HepG2 (cell line): Measurements from ENCODE around the gene NRL. TPM values are rescaled to one million over a fixed set of nuclear protein-coding genes. Genes with fewer than 3 reads are reported as not detected.

Source experiments
- ARNT2 ChIP-seq: sonication (generic); formaldehyde crosslinking; IDR thresholded peaks from 2 replicates; pipeline ENCODE4 v1.8.0; 2022; ENCODE audit warnings: mild to moderate bottlenecking, low read depth, missing genetic modification reagents, moderate library complexity
- GZF1 ChIP-seq: sonication (generic); formaldehyde crosslinking; IDR thresholded peaks from 2 replicates; pipeline ENCODE4 v1.5.1; 2020; ENCODE audit warnings: mild to moderate bottlenecking, missing genetic modification reagents
- IKZF4 ChIP-seq: sonication (generic); formaldehyde crosslinking; IDR thresholded peaks from 2 replicates; pipeline ENCODE4 v1.5.1; 2020; ENCODE audit warnings: borderline replicate concordance, mild to moderate bottlenecking, low read depth, missing genetic modification reagents; ENCODE audit errors: not compliant biosample characterization
- MIER3 ChIP-seq: IDR thresholded peaks from 2 replicates; pipeline ENCODE4 v1.6.1; 2016; ENCODE audit warnings: missing compliant biosample characterization, borderline replicate concordance
- polyA plus RNA-seq, 8 experiments: library from polyadenylated mRNA; depleted of rRNA in 3 of 8; stranded (reverse) in 7 of 8; unstranded in 1 of 8; fragments of >200 nt; fragmentation: Illumina TruSeq in 4 of 8; extraction: Trizol in 4 of 8; gene quantifications; 2 replicates each; pipeline versions ENCODE4 v1.2.1 to v1.2.3, GENCODE V29; 2011 to 2016; ENCODE audit warnings: low read depth in 4 of 8, missing spikeins in 1 of 8, mixed read lengths in 1 of 8; ENCODE audit not compliant: insufficient read depth in 1 of 8
- total RNA-seq, 5 experiments: library from RNA; depleted of rRNA; stranded (reverse); fragments of >200 nt; fragmentation: Illumina TruSeq; extraction: Trizol; gene quantifications; 2 replicates each; pipeline ENCODE4 v1.2.3, GENCODE V29; 2016; ENCODE audit warnings: low read depth in 1 of 5
- TF ChIP-seq, protein P1 (sequence below): sonication (generic); formaldehyde crosslinking; IDR thresholded peaks from one replicate; pipeline ENCODE4 v1.5.1; 2020; ENCODE audit warnings: mild to moderate bottlenecking, missing genetic modification reagents; ENCODE audit errors: not compliant biosample characterization
- TF ChIP-seq, protein P2 (sequence below): sonication (generic); formaldehyde crosslinking; IDR thresholded peaks from 2 replicates; pipeline ENCODE4 v1.4.0; 2020; ENCODE audit warnings: missing genetic modification reagents, low read depth, mild to moderate bottlenecking, borderline replicate concordance
- TF ChIP-seq, protein P3 (sequence below): sonication (generic); formaldehyde crosslinking; IDR thresholded peaks from 2 replicates; pipeline ENCODE4 v1.9.0; 2021; ENCODE audit warnings: missing genetic modification reagents, borderline replicate concordance
- TF ChIP-seq, protein P4 (sequence below): sonication (generic); formaldehyde crosslinking; IDR thresholded peaks from 2 replicates; pipeline ENCODE4 v1.4.0; 2020; ENCODE audit warnings: missing genetic modification reagents, borderline replicate concordance
- TF ChIP-seq, protein P5 (sequence below): sonication (generic); formaldehyde crosslinking; IDR thresholded peaks from 2 replicates; pipeline ENCODE4 v1.4.0; 2020; ENCODE audit warnings: missing genetic modification reagents, borderline replicate concordance
- TF ChIP-seq, protein P6 (sequence below): sonication (generic); formaldehyde crosslinking; IDR thresholded peaks from 2 replicates; pipeline ENCODE4 v1.9.0; 2022; ENCODE audit warnings: low read depth, missing genetic modification reagents

Gene NRL
- total and polyA plus RNA-seq, 2 of the 13 experiments (the other 11 are each of a cell fraction or from before 2014, with no cell fraction given), result 2.5 to 4.7 TPM

DNA sequence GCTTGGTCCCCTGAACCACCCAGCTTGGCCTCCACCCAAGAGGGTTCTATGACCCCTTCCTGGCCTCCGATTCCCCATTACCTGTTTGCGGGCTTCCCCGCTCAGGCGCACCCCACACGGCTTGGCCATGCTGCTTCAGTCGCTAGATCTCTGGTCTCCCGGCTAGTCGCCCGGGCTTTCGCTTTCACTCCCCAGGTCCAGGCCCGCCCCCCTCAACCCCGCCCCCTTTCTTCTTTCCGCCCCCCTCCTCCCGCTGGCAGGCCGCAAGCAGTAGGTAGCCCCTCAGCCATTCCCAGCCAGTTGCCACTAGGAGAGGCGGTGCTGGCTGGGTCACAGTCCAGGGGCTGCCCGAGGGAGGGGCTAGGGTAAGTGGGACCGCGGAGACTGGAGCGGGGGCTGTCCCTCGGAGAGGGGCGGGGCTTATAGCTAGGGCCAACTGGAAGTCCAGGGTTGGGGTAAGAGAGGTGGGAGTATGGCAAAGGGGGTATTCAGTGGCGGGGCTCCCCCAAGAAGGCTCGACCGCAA lies 31.8 kb upstream of the NRL start, which contains the start of gene PSME2 (continued):
- TF ChIP-seq, protein P1, sequence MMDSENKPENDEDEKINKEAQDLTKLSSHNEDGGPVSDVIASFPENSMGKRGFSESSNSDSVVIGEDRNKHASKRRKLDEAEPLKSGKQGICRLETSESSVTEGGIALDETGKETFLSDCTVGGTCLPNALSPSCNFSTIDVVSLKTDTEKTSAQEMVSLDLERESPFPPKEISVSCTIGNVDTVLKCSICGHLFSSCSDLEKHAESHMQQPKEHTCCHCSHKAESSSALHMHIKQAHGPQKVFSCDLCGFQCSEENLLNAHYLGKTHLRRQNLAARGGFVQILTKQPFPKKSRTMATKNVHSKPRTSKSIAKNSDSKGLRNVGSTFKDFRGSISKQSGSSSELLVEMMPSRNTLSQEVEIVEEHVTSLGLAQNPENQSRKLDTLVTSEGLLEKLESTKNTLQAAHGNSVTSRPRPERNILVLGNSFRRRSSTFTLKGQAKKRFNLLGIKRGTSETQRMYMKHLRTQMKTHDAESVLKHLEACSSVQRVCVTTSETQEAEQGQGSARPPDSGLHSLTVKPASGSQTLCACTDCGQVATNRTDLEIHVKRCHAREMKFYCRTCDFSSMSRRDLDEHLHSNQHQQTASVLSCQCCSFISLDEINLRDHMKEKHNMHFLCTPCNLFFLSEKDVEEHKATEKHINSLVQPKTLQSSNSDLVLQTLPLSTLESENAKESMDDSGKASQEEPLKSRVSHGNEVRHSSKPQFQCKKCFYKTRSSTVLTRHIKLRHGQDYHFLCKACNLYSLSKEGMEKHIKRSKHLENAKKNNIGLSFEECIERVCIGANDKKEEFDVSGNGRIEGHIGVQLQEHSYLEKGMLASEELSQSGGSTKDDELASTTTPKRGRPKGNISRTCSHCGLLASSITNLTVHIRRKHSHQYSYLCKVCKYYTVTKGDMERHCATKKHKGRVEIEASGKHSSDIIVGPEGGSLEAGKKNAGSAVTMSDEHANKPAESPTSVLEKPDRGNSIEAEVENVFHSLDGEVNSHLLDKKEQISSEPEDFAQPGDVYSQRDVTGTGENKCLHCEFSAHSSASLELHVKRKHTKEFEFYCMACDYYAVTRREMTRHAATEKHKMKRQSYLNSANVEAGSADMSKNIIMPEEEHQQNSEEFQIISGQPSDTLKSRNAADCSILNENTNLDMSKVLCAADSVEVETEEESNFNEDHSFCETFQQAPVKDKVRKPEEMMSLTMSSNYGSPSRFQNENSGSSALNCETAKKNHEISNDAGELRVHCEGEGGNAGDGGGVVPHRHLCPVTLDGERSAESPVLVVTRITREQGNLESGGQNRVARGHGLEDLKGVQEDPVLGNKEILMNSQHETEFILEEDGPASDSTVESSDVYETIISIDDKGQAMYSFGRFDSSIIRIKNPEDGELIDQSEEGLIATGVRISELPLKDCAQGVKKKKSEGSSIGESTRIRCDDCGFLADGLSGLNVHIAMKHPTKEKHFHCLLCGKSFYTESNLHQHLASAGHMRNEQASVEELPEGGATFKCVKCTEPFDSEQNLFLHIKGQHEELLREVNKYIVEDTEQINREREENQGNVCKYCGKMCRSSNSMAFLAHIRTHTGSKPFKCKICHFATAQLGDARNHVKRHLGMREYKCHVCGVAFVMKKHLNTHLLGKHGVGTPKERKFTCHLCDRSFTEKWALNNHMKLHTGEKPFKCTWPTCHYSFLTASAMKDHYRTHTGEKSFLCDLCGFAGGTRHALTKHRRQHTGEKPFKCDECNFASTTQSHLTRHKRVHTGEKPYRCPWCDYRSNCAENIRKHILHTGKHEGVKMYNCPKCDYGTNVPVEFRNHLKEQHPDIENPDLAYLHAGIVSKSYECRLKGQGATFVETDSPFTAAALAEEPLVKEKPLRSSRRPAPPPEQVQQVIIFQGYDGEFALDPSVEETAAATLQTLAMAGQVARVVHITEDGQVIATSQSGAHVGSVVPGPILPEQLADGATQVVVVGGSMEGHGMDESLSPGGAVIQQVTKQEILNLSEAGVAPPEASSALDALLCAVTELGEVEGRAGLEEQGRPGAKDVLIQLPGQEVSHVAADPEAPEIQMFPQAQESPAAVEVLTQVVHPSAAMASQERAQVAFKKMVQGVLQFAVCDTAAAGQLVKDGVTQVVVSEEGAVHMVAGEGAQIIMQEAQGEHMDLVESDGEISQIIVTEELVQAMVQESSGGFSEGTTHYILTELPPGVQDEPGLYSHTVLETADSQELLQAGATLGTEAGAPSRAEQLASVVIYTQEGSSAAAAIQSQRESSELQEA (CRISPR knock-in tag), result peak; percentile 79
- TF ChIP-seq IKZF4 (CRISPR knock-in tag) (peak; percentile 87), GZF1 (CRISPR knock-in tag) (peak; percentile 22; the same call in 1 of the 2 replicates), ARNT2 (CRISPR knock-in tag) (0 out of 2 replicates have a peak, but pooled peaks have one; percentile 22), MIER3 (CRISPR knock-in tag) (peak; percentile 52; the same call in 1 of the 2 replicates)
- TF ChIP-seq, protein P2, sequence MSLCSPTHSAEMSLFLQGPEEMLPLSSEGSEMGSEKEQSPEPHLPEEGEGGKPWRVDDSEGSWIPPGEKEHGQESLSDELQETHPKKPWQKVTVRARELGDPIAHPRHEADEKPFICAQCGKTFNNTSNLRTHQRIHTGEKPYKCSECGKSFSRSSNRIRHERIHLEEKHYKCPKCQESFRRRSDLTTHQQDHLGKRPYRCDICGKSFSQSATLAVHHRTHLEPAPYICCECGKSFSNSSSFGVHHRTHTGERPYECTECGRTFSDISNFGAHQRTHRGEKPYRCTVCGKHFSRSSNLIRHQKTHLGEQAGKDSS, result peak; percentile 3; the same call in 1 of the 2 replicates
- TF ChIP-seq, protein P3, sequence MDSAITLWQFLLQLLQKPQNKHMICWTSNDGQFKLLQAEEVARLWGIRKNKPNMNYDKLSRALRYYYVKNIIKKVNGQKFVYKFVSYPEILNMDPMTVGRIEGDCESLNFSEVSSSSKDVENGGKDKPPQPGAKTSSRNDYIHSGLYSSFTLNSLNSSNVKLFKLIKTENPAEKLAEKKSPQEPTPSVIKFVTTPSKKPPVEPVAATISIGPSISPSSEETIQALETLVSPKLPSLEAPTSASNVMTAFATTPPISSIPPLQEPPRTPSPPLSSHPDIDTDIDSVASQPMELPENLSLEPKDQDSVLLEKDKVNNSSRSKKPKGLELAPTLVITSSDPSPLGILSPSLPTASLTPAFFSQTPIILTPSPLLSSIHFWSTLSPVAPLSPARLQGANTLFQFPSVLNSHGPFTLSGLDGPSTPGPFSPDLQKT (CRISPR knock-in tag), result no peak
- TF ChIP-seq, protein P4, sequence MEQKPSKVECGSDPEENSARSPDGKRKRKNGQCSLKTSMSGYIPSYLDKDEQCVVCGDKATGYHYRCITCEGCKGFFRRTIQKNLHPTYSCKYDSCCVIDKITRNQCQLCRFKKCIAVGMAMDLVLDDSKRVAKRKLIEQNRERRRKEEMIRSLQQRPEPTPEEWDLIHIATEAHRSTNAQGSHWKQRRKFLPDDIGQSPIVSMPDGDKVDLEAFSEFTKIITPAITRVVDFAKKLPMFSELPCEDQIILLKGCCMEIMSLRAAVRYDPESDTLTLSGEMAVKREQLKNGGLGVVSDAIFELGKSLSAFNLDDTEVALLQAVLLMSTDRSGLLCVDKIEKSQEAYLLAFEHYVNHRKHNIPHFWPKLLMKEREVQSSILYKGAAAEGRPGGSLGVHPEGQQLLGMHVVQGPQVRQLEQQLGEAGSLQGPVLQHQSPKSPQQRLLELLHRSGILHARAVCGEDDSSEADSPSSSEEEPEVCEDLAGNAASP (CRISPR knock-in tag), result peak; percentile 48
- TF ChIP-seq, protein P5, sequence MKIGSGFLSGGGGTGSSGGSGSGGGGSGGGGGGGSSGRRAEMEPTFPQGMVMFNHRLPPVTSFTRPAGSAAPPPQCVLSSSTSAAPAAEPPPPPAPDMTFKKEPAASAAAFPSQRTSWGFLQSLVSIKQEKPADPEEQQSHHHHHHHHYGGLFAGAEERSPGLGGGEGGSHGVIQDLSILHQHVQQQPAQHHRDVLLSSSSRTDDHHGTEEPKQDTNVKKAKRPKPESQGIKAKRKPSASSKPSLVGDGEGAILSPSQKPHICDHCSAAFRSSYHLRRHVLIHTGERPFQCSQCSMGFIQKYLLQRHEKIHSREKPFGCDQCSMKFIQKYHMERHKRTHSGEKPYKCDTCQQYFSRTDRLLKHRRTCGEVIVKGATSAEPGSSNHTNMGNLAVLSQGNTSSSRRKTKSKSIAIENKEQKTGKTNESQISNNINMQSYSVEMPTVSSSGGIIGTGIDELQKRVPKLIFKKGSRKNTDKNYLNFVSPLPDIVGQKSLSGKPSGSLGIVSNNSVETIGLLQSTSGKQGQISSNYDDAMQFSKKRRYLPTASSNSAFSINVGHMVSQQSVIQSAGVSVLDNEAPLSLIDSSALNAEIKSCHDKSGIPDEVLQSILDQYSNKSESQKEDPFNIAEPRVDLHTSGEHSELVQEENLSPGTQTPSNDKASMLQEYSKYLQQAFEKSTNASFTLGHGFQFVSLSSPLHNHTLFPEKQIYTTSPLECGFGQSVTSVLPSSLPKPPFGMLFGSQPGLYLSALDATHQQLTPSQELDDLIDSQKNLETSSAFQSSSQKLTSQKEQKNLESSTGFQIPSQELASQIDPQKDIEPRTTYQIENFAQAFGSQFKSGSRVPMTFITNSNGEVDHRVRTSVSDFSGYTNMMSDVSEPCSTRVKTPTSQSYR (CRISPR knock-in tag), result peak; percentile 48; the same call in 1 of the 2 replicates
- TF ChIP-seq, protein P6, sequence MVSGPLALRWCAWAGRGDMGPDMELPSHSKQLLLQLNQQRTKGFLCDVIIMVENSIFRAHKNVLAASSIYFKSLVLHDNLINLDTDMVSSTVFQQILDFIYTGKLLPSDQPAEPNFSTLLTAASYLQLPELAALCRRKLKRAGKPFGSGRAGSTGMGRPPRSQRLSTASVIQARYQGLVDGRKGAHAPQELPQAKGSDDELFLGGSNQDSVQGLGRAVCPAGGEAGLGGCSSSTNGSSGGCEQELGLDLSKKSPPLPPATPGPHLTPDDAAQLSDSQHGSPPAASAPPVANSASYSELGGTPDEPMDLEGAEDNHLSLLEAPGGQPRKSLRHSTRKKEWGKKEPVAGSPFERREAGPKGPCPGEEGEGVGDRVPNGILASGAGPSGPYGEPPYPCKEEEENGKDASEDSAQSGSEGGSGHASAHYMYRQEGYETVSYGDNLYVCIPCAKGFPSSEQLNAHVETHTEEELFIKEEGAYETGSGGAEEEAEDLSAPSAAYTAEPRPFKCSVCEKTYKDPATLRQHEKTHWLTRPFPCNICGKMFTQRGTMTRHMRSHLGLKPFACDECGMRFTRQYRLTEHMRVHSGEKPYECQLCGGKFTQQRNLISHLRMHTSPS, result 0 out of 2 replicates have a peak, but pooled peaks have one; percentile 64
